Coronary artery (tissue), 2 donors: ENCODE data around the gene TEPSIN.

Experiments
- DNase-seq: peaks from one replicate; pipeline ENCODE4 v3.0.0-alpha.2; 2017; ENCODE audit warnings: low spot score
- H3K27ac ChIP-seq, 2 donors: fragments of 200-600 bp; sonication (generic); one replicate each; pipeline ENCODE4 v1.5.1; 2016 to 2019
- H3K4me3 ChIP-seq: fragments of 200-600 bp; sonication (generic); 2 replicates; pipeline ENCODE4 v1.5.1; 2016; ENCODE audit warnings: mild to moderate bottlenecking, moderate library complexity
- CTCF ChIP-seq: fragments of 200-600 bp; sonication (generic); IDR thresholded peaks from one replicate; pipeline ENCODE4 v1.5.1; 2019; ENCODE audit warnings: antibody characterized with exemption

TEPSIN gene

GRCh38 chr17:81218459-81218858 is 20.4 kb downstream of the TEPSIN start:
- DNase-seq, result no peak
- no peak for TF ChIP-seq CTCF
- Histone ChIP-seq H3K27ac (no peak overlapping the region), H3K4me3 (no peak overlapping the region)

- DNase-seq, result no peak
Measured at GRCh38 chr17:81217491-81217890, 21.4 kb downstream of the TEPSIN start.

GRCh38 chr17:81213978-81214377 is 24.9 kb downstream of the TEPSIN start:
- no peak for TF ChIP-seq CTCF
- H3K4me3 ChIP-seq, result no peak overlapping the region
- H3K27ac ChIP-seq, result no peak overlapping the region
- no peak for DNase-seq

More at GRCh38 chr17:81217491-81217890, 21.4 kb downstream of the TEPSIN start:
- Histone ChIP-seq H3K27ac (no peak overlapping the region), H3K4me3 (no peak overlapping the region)
- TF ChIP-seq CTCF, result no peak

DNA sequence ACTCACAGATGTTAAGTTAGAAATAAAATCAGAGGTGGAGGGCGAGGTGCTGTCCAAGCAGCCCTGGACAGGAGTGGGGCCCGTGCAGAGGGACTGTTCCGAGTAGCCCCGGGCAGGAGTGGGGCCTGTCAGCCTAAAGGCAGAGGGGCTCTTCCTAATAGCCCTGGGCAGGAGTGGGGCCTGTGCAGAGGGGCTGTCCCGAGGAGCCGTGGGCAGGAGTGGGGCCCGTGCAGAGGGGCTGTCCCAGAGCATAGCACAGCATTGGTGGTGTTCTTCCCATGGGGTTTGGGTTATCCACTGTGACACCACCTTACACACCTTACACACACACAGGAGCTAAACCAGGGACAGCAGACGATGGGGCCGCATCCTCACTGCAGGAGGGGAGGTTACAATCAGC is 26.5 kb downstream of the TEPSIN start:
- TF ChIP-seq CTCF, result no peak
- no peak for DNase-seq
- no peak overlapping the region for H3K4me3 ChIP-seq
- no peak overlapping the region for H3K27ac ChIP-seq

DNA sequence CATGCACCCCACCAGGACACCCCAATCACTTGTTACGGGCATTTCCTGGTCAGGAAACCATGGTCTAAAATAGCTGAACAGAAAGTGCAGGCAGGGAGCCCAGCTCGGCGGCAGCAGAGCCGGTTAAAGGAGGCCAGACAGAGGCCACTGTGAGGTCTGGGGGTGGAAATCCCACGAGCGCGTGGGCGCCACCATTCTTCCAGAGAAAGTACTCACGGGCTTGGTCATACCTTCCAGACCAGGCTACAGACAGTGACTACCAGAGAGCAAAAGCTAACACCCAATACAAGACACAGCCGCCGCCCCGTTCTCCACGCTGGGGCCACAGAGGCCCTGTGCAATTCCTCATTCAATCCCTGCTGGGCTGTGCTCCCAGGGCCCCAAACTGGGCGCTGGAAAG is 28.0 kb downstream of the TEPSIN start:
- no peak overlapping the region for H3K4me3 ChIP-seq
- TF ChIP-seq CTCF, result no peak
- peak overlapping the region in 1 of 2 donors; percentile 45 for H3K27ac ChIP-seq
- no peak for DNase-seq

- no peak for DNase-seq
- no peak overlapping the region for H3K4me3 ChIP-seq
- peak overlapping the region in 1 of 2 donors; percentile 58 for H3K27ac ChIP-seq
- no peak for TF ChIP-seq CTCF
Measured at GRCh38 chr17:81210466-81210865, 28.4 kb downstream of the TEPSIN start.

DNA sequence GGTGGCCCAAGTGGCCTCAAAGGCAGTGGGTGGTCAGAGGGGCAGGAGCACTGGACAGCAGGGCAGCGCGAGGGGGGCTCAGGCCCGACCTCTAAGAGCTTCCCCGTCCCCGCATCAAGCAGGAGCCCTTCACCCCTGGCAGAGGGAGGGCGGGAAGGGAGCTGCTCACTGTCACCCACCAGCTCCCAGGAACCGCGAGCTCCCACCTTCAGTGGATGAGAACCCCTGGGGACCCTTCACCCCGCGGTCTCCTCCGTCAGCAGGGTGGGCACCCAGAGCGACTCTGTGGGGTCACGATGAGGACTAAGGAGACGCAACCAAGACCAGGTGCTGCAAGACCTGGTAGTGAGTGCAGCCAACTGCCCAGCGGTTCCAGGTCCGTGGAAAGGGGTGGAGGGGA is 29.7 kb downstream of the TEPSIN start:
- DNase-seq, result no peak
- Histone ChIP-seq H3K27ac (no peak overlapping the region), H3K4me3 (no peak overlapping the region)
- no peak for TF ChIP-seq CTCF
